Endothelial cell (in vitro differentiated cells): ENCODE measurements around the gene CARD16. TPM values are rescaled to one million over a fixed set of nuclear protein-coding genes. Genes with fewer than 3 reads are reported as not detected.

Experiments
- DNase-seq: peaks from one replicate; pipeline ENCODE4 v3.0.0; 2021; ENCODE audit warnings: low spot score
- H3K27ac Mint-ChIP-seq: one replicate; pipeline ENCODE4 v1.8.0; 2021; ENCODE audit warnings: mixed read lengths, inconsistent platforms; ENCODE audit not compliant: unreplicated experiment
- H3K27me3 Mint-ChIP-seq: one replicate; pipeline ENCODE4 v1.8.0; 2021; ENCODE audit warnings: mild to moderate bottlenecking, moderate library complexity, mixed read lengths, inconsistent platforms; ENCODE audit not compliant: unreplicated experiment
- H3K36me3 Mint-ChIP-seq: one replicate; pipeline ENCODE4 v1.8.0; 2021; ENCODE audit warnings: mild to moderate bottlenecking, low read depth, mixed read lengths, inconsistent platforms; ENCODE audit not compliant: unreplicated experiment
- H3K4me1 Mint-ChIP-seq: one replicate; pipeline ENCODE4 v1.8.0; 2021; ENCODE audit warnings: mild to moderate bottlenecking, mixed read lengths, inconsistent platforms; ENCODE audit not compliant: unreplicated experiment
- H3K4me3 Mint-ChIP-seq: one replicate; pipeline ENCODE4 v1.8.0; 2021; ENCODE audit warnings: mild to moderate bottlenecking, mixed read lengths, inconsistent platforms; ENCODE audit not compliant: unreplicated experiment
- H3K9me3 Mint-ChIP-seq: one replicate; pipeline ENCODE4 v1.8.0; 2021; ENCODE audit warnings: mixed read lengths, inconsistent platforms; ENCODE audit not compliant: unreplicated experiment
- total RNA-seq: library from RNA; stranded (reverse); fragmentation: NEBNext Ultra II Directional; extraction: Animal tissue kit (Norgen Biotek cat#: 25700); gene quantifications from one replicate; pipeline ENCODE4 v1.2.1, GENCODE V29; 2021; ENCODE audit not compliant: unreplicated experiment
- TF ChIP-seq, protein P1 (sequence below): fragments of 200-600 bp; sonication (generic); IDR thresholded peaks from one replicate; pipeline ENCODE4 v1.5.0; 2021; ENCODE audit warnings: antibody characterized with exemption; ENCODE audit not compliant: unreplicated experiment

Gene CARD16
- total RNA-seq, 1 donor from 2014 or later: not detected

DNA sequence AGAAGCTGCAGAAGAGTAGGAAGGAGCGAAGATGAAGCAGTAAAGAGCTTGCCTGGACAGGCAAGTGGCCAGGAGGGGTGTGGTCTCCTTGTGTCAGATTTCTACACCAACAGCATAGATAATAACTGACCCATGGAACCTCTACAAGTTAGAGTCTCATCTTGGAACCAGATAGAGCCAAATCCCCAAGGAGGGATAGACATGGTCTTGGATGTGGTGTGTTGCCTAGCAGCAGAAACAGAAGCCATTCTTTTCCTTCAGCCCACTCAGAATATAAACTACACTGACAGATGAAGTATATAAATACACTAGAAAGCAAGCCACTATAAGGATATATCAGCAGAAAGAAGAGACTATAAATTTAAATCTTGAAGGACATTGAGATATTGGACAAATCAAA is 4.3 kb upstream of the CARD16 start:
- Mint-ChIP-seq H3K4me3 (no peak overlapping the region), H3K36me3 (no peaks in the 10 kb centered on the region), H3K9me3 (no peaks in the 10 kb centered on the region), H3K4me1 (peaks cover 5% of the 10 kb centered on the region), H3K27ac (no peak overlapping the region), H3K27me3 (peaks cover 1% of the 10 kb centered on the region)
- TF ChIP-seq, protein P1, sequence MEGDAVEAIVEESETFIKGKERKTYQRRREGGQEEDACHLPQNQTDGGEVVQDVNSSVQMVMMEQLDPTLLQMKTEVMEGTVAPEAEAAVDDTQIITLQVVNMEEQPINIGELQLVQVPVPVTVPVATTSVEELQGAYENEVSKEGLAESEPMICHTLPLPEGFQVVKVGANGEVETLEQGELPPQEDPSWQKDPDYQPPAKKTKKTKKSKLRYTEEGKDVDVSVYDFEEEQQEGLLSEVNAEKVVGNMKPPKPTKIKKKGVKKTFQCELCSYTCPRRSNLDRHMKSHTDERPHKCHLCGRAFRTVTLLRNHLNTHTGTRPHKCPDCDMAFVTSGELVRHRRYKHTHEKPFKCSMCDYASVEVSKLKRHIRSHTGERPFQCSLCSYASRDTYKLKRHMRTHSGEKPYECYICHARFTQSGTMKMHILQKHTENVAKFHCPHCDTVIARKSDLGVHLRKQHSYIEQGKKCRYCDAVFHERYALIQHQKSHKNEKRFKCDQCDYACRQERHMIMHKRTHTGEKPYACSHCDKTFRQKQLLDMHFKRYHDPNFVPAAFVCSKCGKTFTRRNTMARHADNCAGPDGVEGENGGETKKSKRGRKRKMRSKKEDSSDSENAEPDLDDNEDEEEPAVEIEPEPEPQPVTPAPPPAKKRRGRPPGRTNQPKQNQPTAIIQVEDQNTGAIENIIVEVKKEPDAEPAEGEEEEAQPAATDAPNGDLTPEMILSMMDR: no peak
- DNase-seq: no peak

DNA sequence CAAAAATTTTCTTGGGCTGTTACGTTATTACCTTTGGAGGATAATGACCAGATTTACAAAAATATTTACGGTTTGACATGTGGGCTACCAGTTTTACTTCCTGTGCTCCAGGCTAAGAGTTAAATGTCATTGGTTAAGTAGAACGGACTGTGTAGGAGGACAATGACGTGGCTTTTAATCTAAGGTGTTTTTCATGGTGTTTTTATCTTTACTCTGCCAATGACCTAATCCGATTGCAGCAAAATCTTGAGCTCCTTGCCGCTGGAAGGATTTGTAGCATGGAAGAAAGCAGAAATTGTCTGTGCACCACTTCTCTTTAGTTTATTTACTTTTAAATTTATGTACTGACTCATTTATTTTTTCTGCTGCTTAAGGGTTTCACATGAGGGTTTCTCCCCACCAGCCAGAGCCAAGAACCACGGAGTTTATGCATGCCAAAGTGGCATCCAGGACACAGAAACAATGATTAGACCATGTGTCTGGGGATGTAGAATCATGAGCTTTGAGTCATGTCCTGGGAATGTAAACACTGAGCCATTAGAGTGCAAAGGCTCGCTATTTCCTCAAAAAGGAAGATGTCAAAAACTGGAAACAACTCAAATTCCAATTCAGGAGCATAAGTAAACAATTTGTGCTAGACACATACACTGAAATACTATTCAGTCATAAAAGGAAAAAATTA is 1.9 kb upstream of the CARD16 start:
- Mint-ChIP-seq H3K27ac (no peak overlapping the region), H3K9me3 (no peaks in the 10 kb centered on the region), H3K27me3 (peaks cover 1% of the 10 kb centered on the region), H3K36me3 (no peaks in the 10 kb centered on the region), H3K4me3 (no peak overlapping the region), H3K4me1 (peaks cover 5% of the 10 kb centered on the region)
- TF ChIP-seq, protein P1: no peak
- DNase-seq: no peak

DNA sequence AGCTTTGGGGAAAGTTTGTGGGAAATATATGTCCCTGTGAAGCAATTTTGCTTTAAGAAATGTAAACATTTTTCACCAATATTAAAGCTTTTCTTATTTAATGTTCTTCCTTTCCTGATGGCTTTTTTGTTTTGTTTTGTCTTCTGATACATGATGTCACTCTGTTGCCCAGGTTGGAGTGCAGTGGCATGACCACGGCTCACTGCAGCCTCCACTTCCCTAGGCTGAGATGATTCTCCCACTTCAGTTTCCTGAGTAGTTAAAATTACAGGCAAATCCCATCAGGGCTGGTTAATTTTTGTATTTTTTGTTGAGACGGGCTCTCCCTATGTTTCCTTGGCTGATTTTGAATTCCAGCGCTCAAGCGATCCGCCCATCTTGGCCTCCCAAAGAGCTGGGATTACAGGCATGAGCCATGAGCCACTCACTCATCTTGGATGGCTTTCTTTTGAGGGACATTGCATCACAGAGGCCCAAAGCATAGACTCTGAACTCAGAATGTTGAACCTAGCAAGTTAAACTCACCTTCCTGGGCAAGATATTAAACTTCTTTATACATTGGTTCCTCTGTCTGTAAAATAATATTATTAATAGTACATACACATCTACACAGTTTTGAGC is 651 bp upstream of the CARD16 start:
- Mint-ChIP-seq H3K9me3 (no peaks in the 10 kb centered on the region), H3K36me3 (no peaks in the 10 kb centered on the region), H3K4me1 (peaks cover 5% of the 10 kb centered on the region), H3K27ac (no peak overlapping the region), H3K4me3 (no peak overlapping the region), H3K27me3 (peaks cover 1% of the 10 kb centered on the region)
- no peak for DNase-seq
- TF ChIP-seq, protein P1: no peak

DNA sequence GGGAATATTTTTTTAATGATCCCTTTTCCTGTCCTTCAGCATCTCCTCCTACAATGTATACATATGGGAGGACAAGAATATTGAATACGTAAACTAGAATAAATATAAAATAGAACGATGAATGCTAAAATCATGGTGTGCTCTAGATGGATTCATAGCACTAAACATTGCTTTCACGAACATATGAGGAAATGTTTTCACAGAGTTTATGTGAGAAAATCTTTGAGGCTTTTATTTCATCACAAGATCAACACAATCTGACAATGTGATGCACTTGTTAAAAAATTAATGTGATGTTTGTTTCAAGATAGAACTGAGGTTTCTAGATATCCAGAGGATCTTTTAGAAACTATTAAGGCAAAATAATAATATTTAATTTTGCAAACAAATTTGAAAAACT is 3.0 kb downstream of the CARD16 start:
- peaks cover 2% of the 10 kb centered on the region for H3K4me1 Mint-ChIP-seq
- no peaks in the 10 kb centered on the region for H3K36me3 Mint-ChIP-seq
- TF ChIP-seq, protein P1: no peak
- H3K27ac Mint-ChIP-seq: no peak overlapping the region
- no peak for DNase-seq
- no peak overlapping the region for H3K4me3 Mint-ChIP-seq
- no peaks in the 10 kb centered on the region for H3K9me3 Mint-ChIP-seq
- H3K27me3 Mint-ChIP-seq: peaks cover 1% of the 10 kb centered on the region

DNA sequence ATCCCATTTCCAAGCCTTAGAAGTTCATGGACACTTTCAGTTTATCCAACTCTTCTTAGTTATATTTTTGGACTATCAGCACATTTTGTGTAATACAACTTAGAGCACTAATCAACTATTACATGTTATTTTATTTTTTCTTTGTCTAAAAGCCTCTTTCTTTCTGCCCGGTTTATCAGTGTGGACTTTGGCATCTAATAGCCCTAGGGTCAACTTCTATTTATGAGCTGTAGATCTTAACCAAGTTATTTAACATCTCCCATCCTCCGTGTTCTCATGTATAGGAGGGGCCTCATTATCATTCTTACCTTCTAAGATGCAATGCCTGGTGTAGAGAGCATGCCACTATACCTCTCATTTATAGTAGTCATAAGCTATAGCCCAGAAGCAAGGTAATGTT is 4.4 kb downstream of the CARD16 start:
- Mint-ChIP-seq H3K36me3 (no peaks in the 10 kb centered on the region), H3K4me1 (no peaks in the 10 kb centered on the region), H3K27ac (no peak overlapping the region), H3K27me3 (peaks cover 1% of the 10 kb centered on the region), H3K4me3 (no peak overlapping the region), H3K9me3 (no peaks in the 10 kb centered on the region)
- TF ChIP-seq, protein P1: no peak
- DNase-seq: no peak
